ENCODE results near the gene DCC. TPM values are rescaled to one million over a fixed set of nuclear protein-coding genes. Genes with fewer than 3 reads are reported as not detected.

DCC gene
- total RNA-seq, 1 experiment from 2014 or later: not detected

- Histone ChIP-seq H3K4me3 (replicated peaks in 1 of 2; ENCODE audit: low read depth in 1 of 2, low read length in 2 of 2) (no peak overlapping the region), H3K9me3 (ENCODE audit: control insufficient read depth in 1 of 2, insufficient read depth in 1 of 2, low read depth in 1 of 2, low read length in 2 of 2) (peaks cover 4 to 18% of the 10 kb centered on the region in 2 experiments; a peak in 2 of 4 replicates), H3K36me3 (ENCODE audit: control insufficient read depth in 1 of 2, insufficient read depth in 2 of 2, low read length in 2 of 2) (no peaks in the 10 kb centered on the region), H3K27ac (ENCODE audit: low read depth, low read length) (no peak overlapping the region), H3K79me2 (ENCODE audit: insufficient read depth, low read length) (no peaks in the 10 kb centered on the region), H3K27me3 (ENCODE audit: insufficient read depth, low read length) (no peaks in the 10 kb centered on the region), H3K9me2 (ENCODE audit: insufficient read depth) (no peaks in the 10 kb centered on the region), H3K4me2 (ENCODE audit: low read length) (no peak overlapping the region), H4K20me1 (ENCODE audit: insufficient read depth) (no peaks in the 10 kb centered on the region), H3K9ac (ENCODE audit: low read length) (no peak overlapping the region), H2AFZ (ENCODE audit: low read depth, low read length, poor library complexity, severe bottlenecking) (no peak overlapping the region), H3K4me1 (ENCODE audit: control insufficient read depth in 1 of 2, insufficient read depth in 2 of 2, low read length in 2 of 2) (no peaks in the 10 kb centered on the region)
- CTCF ChIA-PET: no interaction called here
- no peak for ATAC-seq
- DNase-seq (ENCODE audit: low read depth, low spot score): no peak
- intact Hi-C loops (cut with micrococcal nuclease): no loop called here
- TF ChIP-seq POLR2A (IDR thresholded peaks at IDR 0.05; ENCODE audit: borderline replicate concordance, extremely low read depth, insufficient read depth, insufficient read length) (no peak), SP1 (IDR thresholded peaks at IDR 0.05; ENCODE audit: low read depth) (no peak), SRF (IDR thresholded peaks at IDR 0.05; ENCODE audit: low read depth) (no peak), CTCF (IDR thresholded peaks at IDR 0.05 in 2 of 3, conservative IDR thresholded peaks at IDR 0.05 in 1 of 3; ENCODE audit: borderline replicate concordance in 1 of 3, insufficient read depth in 1 of 3, low read depth in 2 of 3, low read length in 2 of 3) (no peak), ZFX (IDR thresholded peaks at IDR 0.05) (no peak), TCF7L2 (IDR thresholded peaks at IDR 0.05; ENCODE audit: borderline replicate concordance, extremely low read depth, insufficient read depth, insufficient read length) (no peak)
- POLR2A ChIA-PET: no interaction called here
- BruUV-seq (replicated peaks): no TSS peak
- RAD21 ChIA-PET (ENCODE audit: low non-redundant PET in 1 of 2, low total read pairs in 2 of 2, uncharacterized antibody in 2 of 2, unreplicated experiment in 2 of 2): no interaction called here
Observed at GRCh38 chr18:53534203-53534602, 1194.2 kb downstream of the DCC start.

- no peaks in the 10 kb centered on the region for H3K4me1 ChIP-seq (ENCODE audit: control insufficient read depth in 1 of 2, insufficient read depth in 2 of 2, low read length in 2 of 2)
- no peak overlapping the region for H3K4me2 ChIP-seq (ENCODE audit: low read length)
- H3K27me3 ChIP-seq (ENCODE audit: insufficient read depth, low read length): no peaks in the 10 kb centered on the region
- intact Hi-C loops (cut with micrococcal nuclease): no loop called here
- H3K9me3 ChIP-seq (ENCODE audit: control insufficient read depth in 1 of 2, insufficient read depth in 1 of 2, low read depth in 1 of 2, low read length in 2 of 2): peaks cover 4 to 18% of the 10 kb centered on the region in 2 experiments; a peak in 2 of 4 replicates
- RAD21 ChIA-PET (ENCODE audit: low non-redundant PET in 1 of 2, low total read pairs in 2 of 2, uncharacterized antibody in 2 of 2, unreplicated experiment in 2 of 2): no interaction called here
- no peak overlapping the region for H3K4me3 ChIP-seq (replicated peaks in 1 of 2; ENCODE audit: low read depth in 1 of 2, low read length in 2 of 2)
- no peaks in the 10 kb centered on the region for H3K36me3 ChIP-seq (ENCODE audit: control insufficient read depth in 1 of 2, insufficient read depth in 2 of 2, low read length in 2 of 2)
- H2AFZ ChIP-seq (ENCODE audit: low read depth, low read length, poor library complexity, severe bottlenecking): no peak overlapping the region
- H3K27ac ChIP-seq (ENCODE audit: low read depth, low read length): no peak overlapping the region
- TF ChIP-seq POLR2A (IDR thresholded peaks at IDR 0.05; ENCODE audit: borderline replicate concordance, extremely low read depth, insufficient read depth, insufficient read length): no peak
- H4K20me1 ChIP-seq (ENCODE audit: insufficient read depth): no peaks in the 10 kb centered on the region
- no peak for ATAC-seq
- CTCF ChIA-PET: no interaction called here
- H3K9ac ChIP-seq (ENCODE audit: low read length): no peak overlapping the region
- no peaks in the 10 kb centered on the region for H3K9me2 ChIP-seq (ENCODE audit: insufficient read depth)
- no peak for DNase-seq (ENCODE audit: low read depth, low spot score)
- no peaks in the 10 kb centered on the region for H3K79me2 ChIP-seq (ENCODE audit: insufficient read depth, low read length)
- POLR2A ChIA-PET: no interaction called here
- BruUV-seq (replicated peaks): no TSS peak
Observed at GRCh38 chr18:53534695-53535094, 1194.7 kb downstream of the DCC start.

Measured in HCT116 (cell line).